ENCODE data around the gene RFWD3.
"Not testable (repeated sequence)": the region's sequence is repeated elsewhere in the genome, so short reads cannot be mapped to it uniquely, and the experiment has no call there.

RFWD3 gene

DNA sequence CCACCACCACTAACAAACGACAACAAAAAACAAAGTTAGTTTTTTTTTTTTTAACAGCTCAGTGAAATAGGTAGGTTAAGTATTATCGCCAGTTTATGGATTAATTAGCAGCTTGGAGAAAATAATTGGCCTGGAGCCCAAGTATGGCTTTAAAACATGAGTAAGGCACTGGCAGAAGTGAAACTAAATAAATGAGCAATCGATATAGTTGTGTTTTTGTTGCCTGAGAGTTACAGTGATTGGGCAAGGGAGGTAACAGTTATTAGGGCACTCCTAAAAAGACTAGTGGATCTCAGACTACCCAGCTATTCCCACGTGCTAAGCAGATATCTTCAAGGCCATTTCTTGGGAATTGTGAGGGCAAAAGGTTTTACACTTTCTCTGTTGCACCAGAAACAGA lies 31.5 kb upstream of the RFWD3 start:
- Histone ChIP-seq H3K9me3 (ENCODE audit: control insufficient read depth in 1 of 2, low read length in 2 of 2) (no peaks in the 10 kb centered on the region), H3K27ac (ENCODE audit: low read length) (no peak overlapping the region), H3K4me3 (ENCODE audit: low read depth in 1 of 2, low read length in 2 of 2) (peak overlapping the region in 1 of 2 donors; percentile 11), H3K27me3 (ENCODE audit: low read depth, low read length) (no peaks in the 10 kb centered on the region), H3K4me1 (ENCODE audit: control insufficient read depth in 1 of 2, insufficient read depth in 2 of 2, low read length in 2 of 2) (peaks cover 4 to 5% of the 10 kb centered on the region in 2 donors), H3K36me3 (ENCODE audit: control insufficient read depth in 1 of 2, insufficient read depth in 2 of 2, low read length in 2 of 2) (no peaks in the 10 kb centered on the region)

GRCh38 chr16:74695450-74696422 lies 29.1 kb upstream of the RFWD3 start:
- Histone ChIP-seq H3K27ac (ENCODE audit: low read length) (peak overlapping the region; percentile 4), H3K4me1 (ENCODE audit: control insufficient read depth in 1 of 2, insufficient read depth in 2 of 2, low read length in 2 of 2) (peaks cover 4 to 5% of the 10 kb centered on the region in 2 donors), H3K4me3 (ENCODE audit: low read depth in 1 of 2, low read length in 2 of 2) (peak overlapping the region; percentile 56), H3K9me3 (ENCODE audit: control insufficient read depth in 1 of 2, low read length in 2 of 2) (no peaks in the 10 kb centered on the region), H3K36me3 (ENCODE audit: control insufficient read depth in 1 of 2, insufficient read depth in 2 of 2, low read length in 2 of 2) (peaks cover 0 to 11% of the 10 kb centered on the region in 2 donors), H3K27me3 (ENCODE audit: low read depth, low read length) (no peaks in the 10 kb centered on the region)

DNA sequence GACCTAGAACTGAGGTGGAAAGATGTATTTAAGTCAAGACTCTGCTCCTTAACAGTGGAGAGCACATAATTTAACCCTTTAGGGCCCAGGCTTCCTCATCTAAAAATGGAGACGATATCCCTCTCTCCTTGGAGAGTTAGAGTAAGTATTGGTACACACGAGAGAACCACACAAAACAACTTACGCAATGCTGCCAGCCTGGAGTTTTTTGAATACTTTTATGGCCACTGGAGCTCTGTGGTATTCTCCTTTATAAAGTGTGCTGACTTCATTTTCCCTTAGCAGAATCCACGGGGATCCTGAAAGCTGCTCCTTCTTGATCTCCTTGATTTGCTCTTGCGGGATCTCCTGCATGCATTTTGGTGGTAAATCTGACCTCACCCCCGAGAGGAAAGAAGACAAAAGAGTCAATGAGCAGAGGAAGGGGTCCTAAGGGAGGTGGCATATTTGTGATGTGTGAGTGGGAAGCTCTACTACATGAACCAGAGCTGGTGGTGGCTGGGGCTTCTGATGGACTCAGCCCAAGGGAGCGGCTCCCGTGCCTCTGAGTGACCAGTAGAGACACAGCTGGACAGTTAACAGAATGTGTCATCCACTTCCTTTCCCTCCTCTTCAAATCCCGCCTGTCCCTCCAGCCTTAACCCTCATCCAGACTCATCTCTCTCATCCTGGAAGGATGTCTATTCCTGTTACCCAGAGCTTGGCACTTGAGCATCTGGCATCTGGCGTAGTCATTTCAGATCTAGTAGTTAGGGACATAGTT lies 24.6 kb upstream of the RFWD3 start:
- Histone ChIP-seq H3K36me3 (ENCODE audit: control insufficient read depth in 1 of 2, insufficient read depth in 2 of 2, low read length in 2 of 2) (peaks cover 4 to 24% of the 10 kb centered on the region in 2 donors), H3K9me3 (ENCODE audit: control insufficient read depth in 1 of 2, low read length in 2 of 2) (no peaks in the 10 kb centered on the region), H3K4me3 (ENCODE audit: low read depth in 1 of 2, low read length in 2 of 2) (no peak overlapping the region), H3K4me1 (ENCODE audit: control insufficient read depth in 1 of 2, insufficient read depth in 2 of 2, low read length in 2 of 2) (no peaks in the 10 kb centered on the region), H3K27ac (ENCODE audit: low read length) (no peak overlapping the region), H3K27me3 (ENCODE audit: low read depth, low read length) (no peaks in the 10 kb centered on the region)

DNA sequence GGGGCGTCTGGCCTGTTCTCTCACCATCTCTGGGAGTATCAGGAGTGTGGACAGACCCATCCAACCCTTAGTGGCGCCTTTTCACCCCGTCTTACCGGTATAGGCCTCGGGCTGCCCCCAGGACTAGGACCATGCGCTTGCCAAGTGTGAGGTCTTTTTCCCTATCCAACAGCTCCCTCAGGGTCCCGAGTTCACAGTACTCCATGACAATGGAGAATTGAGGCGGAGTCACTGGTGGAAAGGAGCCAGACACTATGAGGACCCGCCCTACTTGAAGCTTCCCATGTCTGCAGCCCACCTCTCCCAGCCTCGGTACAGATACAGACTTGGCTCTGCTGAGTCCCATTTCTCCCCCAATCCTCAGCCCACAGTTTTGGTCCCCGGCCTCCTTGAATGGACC lies 15.9 kb upstream of the RFWD3 start:
- no peak overlapping the region for H3K27ac ChIP-seq (ENCODE audit: low read length)
- no peak overlapping the region for H3K4me3 ChIP-seq (ENCODE audit: low read depth in 1 of 2, low read length in 2 of 2)
- H3K27me3 ChIP-seq (ENCODE audit: low read depth, low read length): no peaks in the 10 kb centered on the region
- H3K36me3 ChIP-seq (ENCODE audit: control insufficient read depth in 1 of 2, insufficient read depth in 2 of 2, low read length in 2 of 2): peaks cover 24 to 35% of the 10 kb centered on the region in 2 donors
- H3K4me1 ChIP-seq (ENCODE audit: control insufficient read depth in 1 of 2, insufficient read depth in 2 of 2, low read length in 2 of 2): no peaks in the 10 kb centered on the region
- H3K9me3 ChIP-seq (ENCODE audit: control insufficient read depth in 1 of 2, low read length in 2 of 2): no peaks in the 10 kb centered on the region

DNA sequence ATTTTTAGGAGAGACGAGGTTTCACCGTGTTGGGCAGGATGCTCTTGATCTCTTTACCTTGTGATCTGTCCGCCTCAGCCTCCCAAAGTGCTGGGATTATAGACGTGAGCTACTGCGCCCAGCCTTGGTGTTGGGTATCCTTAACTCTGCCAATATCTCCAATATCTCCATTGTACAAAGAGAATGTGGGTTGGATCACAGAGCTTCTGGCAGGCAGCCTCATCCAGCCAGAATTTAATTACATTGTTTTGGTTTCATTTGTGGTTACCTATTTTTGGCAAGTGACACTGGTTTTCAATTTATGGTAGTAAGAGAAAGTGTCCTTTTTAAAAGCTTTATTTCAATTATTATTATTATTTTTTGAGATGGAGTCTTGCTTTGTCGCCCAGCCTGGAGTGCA lies 14.0 kb upstream of the RFWD3 start:
- H3K4me1 ChIP-seq (ENCODE audit: control insufficient read depth in 1 of 2, insufficient read depth in 2 of 2, low read length in 2 of 2): no peaks in the 10 kb centered on the region
- no peaks in the 10 kb centered on the region for H3K27me3 ChIP-seq (ENCODE audit: low read depth, low read length)
- no peak overlapping the region for H3K27ac ChIP-seq (ENCODE audit: low read length)
- no peak overlapping the region for H3K4me3 ChIP-seq (ENCODE audit: low read depth in 1 of 2, low read length in 2 of 2)
- peaks cover 22 to 28% of the 10 kb centered on the region in 2 donors for H3K36me3 ChIP-seq (ENCODE audit: control insufficient read depth in 1 of 2, insufficient read depth in 2 of 2, low read length in 2 of 2)
- no peaks in the 10 kb centered on the region for H3K9me3 ChIP-seq (ENCODE audit: control insufficient read depth in 1 of 2, low read length in 2 of 2)

GRCh38 chr16:74679983-74680382 lies 13.3 kb upstream of the RFWD3 start:
- H3K4me1 ChIP-seq (ENCODE audit: control insufficient read depth in 1 of 2, insufficient read depth in 2 of 2, low read length in 2 of 2): no peaks in the 10 kb centered on the region
- no peaks in the 10 kb centered on the region for H3K27me3 ChIP-seq (ENCODE audit: low read depth, low read length)
- H3K27ac ChIP-seq (ENCODE audit: low read length): no peak overlapping the region
- no peak overlapping the region for H3K4me3 ChIP-seq (ENCODE audit: low read depth in 1 of 2, low read length in 2 of 2)
- peaks cover 20 to 23% of the 10 kb centered on the region in 2 donors for H3K36me3 ChIP-seq (ENCODE audit: control insufficient read depth in 1 of 2, insufficient read depth in 2 of 2, low read length in 2 of 2)
- no peaks in the 10 kb centered on the region for H3K9me3 ChIP-seq (ENCODE audit: control insufficient read depth in 1 of 2, low read length in 2 of 2)

GRCh38 chr16:74677868-74678267 lies 11.2 kb upstream of the RFWD3 start:
- no peaks in the 10 kb centered on the region for H3K9me3 ChIP-seq (ENCODE audit: control insufficient read depth in 1 of 2, low read length in 2 of 2)
- H3K4me1 ChIP-seq (ENCODE audit: control insufficient read depth in 1 of 2, insufficient read depth in 2 of 2, low read length in 2 of 2): no peaks in the 10 kb centered on the region
- peaks cover 21 to 28% of the 10 kb centered on the region in 2 donors for H3K36me3 ChIP-seq (ENCODE audit: control insufficient read depth in 1 of 2, insufficient read depth in 2 of 2, low read length in 2 of 2)
- H3K4me3 ChIP-seq (ENCODE audit: low read depth in 1 of 2, low read length in 2 of 2): no peak overlapping the region
- H3K27me3 ChIP-seq (ENCODE audit: low read depth, low read length): no peaks in the 10 kb centered on the region
- no peak overlapping the region for H3K27ac ChIP-seq (ENCODE audit: low read length)

GRCh38 chr16:74673876-74674275 lies 7.2 kb upstream of the RFWD3 start:
- Histone ChIP-seq H3K4me3 (ENCODE audit: low read depth in 1 of 2, low read length in 2 of 2) (no peak overlapping the region), H3K4me1 (ENCODE audit: control insufficient read depth in 1 of 2, insufficient read depth in 2 of 2, low read length in 2 of 2) (no peaks in the 10 kb centered on the region), H3K9me3 (ENCODE audit: control insufficient read depth in 1 of 2, low read length in 2 of 2) (no peaks in the 10 kb centered on the region), H3K27me3 (ENCODE audit: low read depth, low read length) (no peaks in the 10 kb centered on the region), H3K36me3 (ENCODE audit: control insufficient read depth in 1 of 2, insufficient read depth in 2 of 2, low read length in 2 of 2) (peaks cover 24 to 28% of the 10 kb centered on the region in 2 donors), H3K27ac (ENCODE audit: low read length) (no peak overlapping the region)

DNA sequence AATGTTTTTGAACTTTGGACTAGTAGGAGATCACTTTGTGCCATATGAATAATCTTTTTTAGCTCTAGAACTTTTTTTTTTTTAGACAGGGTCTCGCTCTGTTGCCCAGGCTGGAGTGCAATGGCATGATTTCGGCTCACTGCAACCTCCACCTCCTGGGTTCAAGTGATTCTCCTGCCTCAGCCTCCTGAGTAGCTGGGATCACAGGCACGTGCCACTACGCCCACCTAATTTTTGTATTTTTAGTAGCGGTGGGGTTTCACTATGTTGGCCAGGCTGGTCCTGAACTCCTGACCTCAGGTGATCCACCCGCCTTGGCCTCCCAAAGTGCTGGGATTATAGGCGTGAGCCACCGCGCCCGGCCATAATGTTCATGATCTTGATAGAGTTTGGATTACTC lies 2.2 kb upstream of the RFWD3 start:
- Histone ChIP-seq H3K4me1 (ENCODE audit: control insufficient read depth in 1 of 2, insufficient read depth in 2 of 2, low read length in 2 of 2) (peaks cover 0 to 14% of the 10 kb centered on the region in 2 donors), H3K36me3 (ENCODE audit: control insufficient read depth in 1 of 2, insufficient read depth in 2 of 2, low read length in 2 of 2) (peaks cover 18 to 21% of the 10 kb centered on the region in 2 donors)
- not testable (repeated sequence) for H3K27me3 ChIP-seq (ENCODE audit: low read depth, low read length); H3K27ac ChIP-seq (ENCODE audit: low read length); H3K4me3 ChIP-seq (ENCODE audit: low read depth in 1 of 2, low read length in 2 of 2); H3K9me3 ChIP-seq (ENCODE audit: control insufficient read depth in 1 of 2, low read length in 2 of 2)

DNA sequence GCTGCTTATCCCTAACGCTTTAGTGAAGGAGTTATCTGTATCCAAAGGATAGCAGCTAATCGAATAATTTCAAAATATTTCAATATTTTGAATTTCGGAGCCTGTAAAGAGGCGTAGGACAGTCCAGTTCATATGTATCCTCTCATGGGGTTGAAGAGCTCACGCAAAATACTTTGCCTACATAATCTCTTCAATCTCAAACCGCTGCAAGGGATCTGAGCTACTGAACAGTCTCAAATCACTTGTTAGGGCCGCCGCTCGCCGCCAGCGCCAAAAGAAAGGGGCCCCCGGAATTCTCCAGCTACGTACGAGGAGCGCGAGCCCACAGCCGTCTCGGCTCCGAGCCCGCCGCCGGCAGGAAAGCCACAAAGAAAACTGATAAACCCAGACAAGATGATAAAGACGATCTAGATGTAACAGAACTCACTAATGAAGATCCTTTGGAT lies 601 bp upstream of the RFWD3 start:
- Histone ChIP-seq H3K27ac (ENCODE audit: low read length) (peak overlapping the region; percentile 45), H3K27me3 (ENCODE audit: low read depth, low read length) (no peaks in the 10 kb centered on the region), H3K36me3 (ENCODE audit: control insufficient read depth in 1 of 2, insufficient read depth in 2 of 2, low read length in 2 of 2) (peaks cover 23 to 28% of the 10 kb centered on the region in 2 donors), H3K9me3 (ENCODE audit: control insufficient read depth in 1 of 2, low read length in 2 of 2) (no peaks in the 10 kb centered on the region), H3K4me1 (ENCODE audit: control insufficient read depth in 1 of 2, insufficient read depth in 2 of 2, low read length in 2 of 2) (peaks cover 0 to 14% of the 10 kb centered on the region in 2 donors), H3K4me3 (ENCODE audit: low read depth in 1 of 2, low read length in 2 of 2) (peak overlapping the region; percentile 83 to 99)

GRCh38 chr16:74666010-74666421 lies 661 bp downstream of the RFWD3 start:
- H3K4me3 ChIP-seq (ENCODE audit: low read depth in 1 of 2, low read length in 2 of 2): peak overlapping the region; percentile 83 to 99
- peak overlapping the region; percentile 51 for H3K27ac ChIP-seq (ENCODE audit: low read length)
- no peaks in the 10 kb centered on the region for H3K27me3 ChIP-seq (ENCODE audit: low read depth, low read length)
- no peaks in the 10 kb centered on the region for H3K9me3 ChIP-seq (ENCODE audit: control insufficient read depth in 1 of 2, low read length in 2 of 2)
- peaks cover 19 to 21% of the 10 kb centered on the region in 2 donors for H3K36me3 ChIP-seq (ENCODE audit: control insufficient read depth in 1 of 2, insufficient read depth in 2 of 2, low read length in 2 of 2)
- H3K4me1 ChIP-seq (ENCODE audit: control insufficient read depth in 1 of 2, insufficient read depth in 2 of 2, low read length in 2 of 2): peaks cover 0 to 14% of the 10 kb centered on the region in 2 donors

Data from muscle layer of duodenum (tissue), 2 donors.